Measurements from ENCODE around the gene PIEZO2. TPM values are rescaled to one million over a fixed set of nuclear protein-coding genes. Genes with fewer than 3 reads are reported as not detected.

PIEZO2 gene
- total and polyA plus RNA-seq, 7 donors: 1.4 to 35.2 (median 25.1) TPM; not detected in 1

- Histone ChIP-seq H3K4me1 (no peaks in the 10 kb centered on the region), H3K9me3 (no peaks in the 10 kb centered on the region), H3K27me3 (no peaks in the 10 kb centered on the region), H3K36me3 (no peaks in the 10 kb centered on the region), H3K27ac (no peak overlapping the region), H3K4me3 (no peak overlapping the region)
- no peak for DNase-seq
- intact Hi-C loops (cut with DNase I): no loop called here
- WGBS, 2 donors: 89 to 98% methylated on average over 4 of the region's 4 CpGs
- TF ChIP-seq POLR2AphosphoS5 (IDR thresholded peaks at IDR 0.05) (no peak), POLR2A (IDR thresholded peaks at IDR 0.05) (no peak), EP300 (IDR thresholded peaks at IDR 0.05) (no peak), CTCF (IDR thresholded peaks at IDR 0.05) (no peak)
Observed at GRCh38 chr18:10971717-10972116, 177.7 kb downstream of the PIEZO2 start.

GRCh38 chr18:10965119-10965518 lies 184.2 kb downstream of the PIEZO2 start:
- H3K9me3 ChIP-seq: no peaks in the 10 kb centered on the region
- no peaks in the 10 kb centered on the region for H3K27me3 ChIP-seq
- no peak overlapping the region for H3K27ac ChIP-seq
- TF ChIP-seq CTCF (IDR thresholded peaks at IDR 0.05) (no peak), EP300 (IDR thresholded peaks at IDR 0.05) (no peak), POLR2AphosphoS5 (IDR thresholded peaks at IDR 0.05) (no peak), POLR2A (IDR thresholded peaks at IDR 0.05) (no peak)
- intact Hi-C loops (cut with DNase I): no loop called here
- WGBS, 2 donors: 65 to 75% methylated on average over 2 of the region's 2 CpGs
- H3K36me3 ChIP-seq: no peaks in the 10 kb centered on the region
- no peak for DNase-seq
- H3K4me3 ChIP-seq: no peak overlapping the region
- H3K4me1 ChIP-seq: no peaks in the 10 kb centered on the region

GRCh38 chr18:10953672-10954071 lies 195.7 kb downstream of the PIEZO2 start:
- Histone ChIP-seq H3K4me3 (no peak overlapping the region), H3K27ac (no peak overlapping the region), H3K27me3 (no peaks in the 10 kb centered on the region), H3K9me3 (peaks cover 0 to 2% (median 0%) of the 10 kb centered on the region in 4 donors), H3K4me1 (no peaks in the 10 kb centered on the region), H3K36me3 (no peaks in the 10 kb centered on the region)
- 75 to 83% methylated on average over 5 of the region's 5 CpGs for WGBS, 2 donors
- no peak for TF ChIP-seq POLR2AphosphoS5 (IDR thresholded peaks at IDR 0.05)
- intact Hi-C loops (cut with DNase I): no loop called here
- no peak for DNase-seq

- Histone ChIP-seq H3K27ac (no peak overlapping the region), H3K36me3 (no peaks in the 10 kb centered on the region), H3K27me3 (no peaks in the 10 kb centered on the region), H3K4me3 (no peak overlapping the region), H3K9me3 (peaks cover 0 to 2% (median 0%) of the 10 kb centered on the region in 4 donors), H3K4me1 (no peaks in the 10 kb centered on the region)
- TF ChIP-seq POLR2A (IDR thresholded peaks at IDR 0.05) (no peak), CTCF (IDR thresholded peaks at IDR 0.05) (no peak), EP300 (IDR thresholded peaks at IDR 0.05) (no peak), POLR2AphosphoS5 (IDR thresholded peaks at IDR 0.05) (no peak)
- WGBS, 2 donors: 91 to 92% methylated on average over 1 of the region's 1 CpG
- no peak for DNase-seq
- intact Hi-C loops (cut with DNase I): no loop called here
Observed at GRCh38 chr18:10951631-10952544, 197.5 kb downstream of the PIEZO2 start.

- Histone ChIP-seq H3K9me3 (peaks cover 0 to 9% (median 2%) of the 10 kb centered on the region in 4 donors), H3K27me3 (no peaks in the 10 kb centered on the region), H3K4me3 (no peak overlapping the region), H3K4me1 (no peaks in the 10 kb centered on the region), H3K27ac (no peak overlapping the region), H3K36me3 (no peaks in the 10 kb centered on the region)
- TF ChIP-seq CTCF (IDR thresholded peaks at IDR 0.05) (no peak), POLR2AphosphoS5 (IDR thresholded peaks at IDR 0.05) (no peak), POLR2A (IDR thresholded peaks at IDR 0.05) (no peak), EP300 (IDR thresholded peaks at IDR 0.05) (no peak)
- intact Hi-C loops (cut with DNase I): no loop called here
- no peak for DNase-seq
- 75 to 84% methylated on average over 8 of the region's 8 CpGs for WGBS, 2 donors
Observed at GRCh38 chr18:10950876-10951630, 198.3 kb downstream of the PIEZO2 start.
